Astrocyte (in vitro differentiated cells and primary cell): ENCODE data around the gene EHD4.

Experiments used
- CTCF ChIP-seq: IDR thresholded peaks from 2 replicates; pipeline ENCODE4 v1.5.1; 2011; ENCODE audit warnings: low read depth, mild to moderate bottlenecking, inconsistent platforms, low read length, moderate library complexity; ENCODE audit not compliant: insufficient read depth
- EZH2 ChIP-seq: IDR thresholded peaks from 2 replicates; pipeline ENCODE4 v1.6.1; 2012; ENCODE audit warnings: mild to moderate bottlenecking, low read length, inconsistent platforms; ENCODE audit not compliant: insufficient read depth

- TF ChIP-seq CTCF (no peak), EZH2 (no peak)
Observed at GRCh38 chr15:41940441-41940857, 31.9 kb downstream of the EHD4 start.
